ENCODE data around the gene ERVFRD-1.

- TF ChIP-seq, protein P1, sequence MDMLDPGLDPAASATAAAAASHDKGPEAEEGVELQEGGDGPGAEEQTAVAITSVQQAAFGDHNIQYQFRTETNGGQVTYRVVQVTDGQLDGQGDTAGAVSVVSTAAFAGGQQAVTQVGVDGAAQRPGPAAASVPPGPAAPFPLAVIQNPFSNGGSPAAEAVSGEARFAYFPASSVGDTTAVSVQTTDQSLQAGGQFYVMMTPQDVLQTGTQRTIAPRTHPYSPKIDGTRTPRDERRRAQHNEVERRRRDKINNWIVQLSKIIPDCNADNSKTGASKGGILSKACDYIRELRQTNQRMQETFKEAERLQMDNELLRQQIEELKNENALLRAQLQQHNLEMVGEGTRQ (CRISPR knock-in tag; IDR thresholded peaks at IDR 0.05), result no peak
- TF ChIP-seq, protein P2, sequence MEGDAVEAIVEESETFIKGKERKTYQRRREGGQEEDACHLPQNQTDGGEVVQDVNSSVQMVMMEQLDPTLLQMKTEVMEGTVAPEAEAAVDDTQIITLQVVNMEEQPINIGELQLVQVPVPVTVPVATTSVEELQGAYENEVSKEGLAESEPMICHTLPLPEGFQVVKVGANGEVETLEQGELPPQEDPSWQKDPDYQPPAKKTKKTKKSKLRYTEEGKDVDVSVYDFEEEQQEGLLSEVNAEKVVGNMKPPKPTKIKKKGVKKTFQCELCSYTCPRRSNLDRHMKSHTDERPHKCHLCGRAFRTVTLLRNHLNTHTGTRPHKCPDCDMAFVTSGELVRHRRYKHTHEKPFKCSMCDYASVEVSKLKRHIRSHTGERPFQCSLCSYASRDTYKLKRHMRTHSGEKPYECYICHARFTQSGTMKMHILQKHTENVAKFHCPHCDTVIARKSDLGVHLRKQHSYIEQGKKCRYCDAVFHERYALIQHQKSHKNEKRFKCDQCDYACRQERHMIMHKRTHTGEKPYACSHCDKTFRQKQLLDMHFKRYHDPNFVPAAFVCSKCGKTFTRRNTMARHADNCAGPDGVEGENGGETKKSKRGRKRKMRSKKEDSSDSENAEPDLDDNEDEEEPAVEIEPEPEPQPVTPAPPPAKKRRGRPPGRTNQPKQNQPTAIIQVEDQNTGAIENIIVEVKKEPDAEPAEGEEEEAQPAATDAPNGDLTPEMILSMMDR (IDR thresholded peaks at IDR 0.05), result no peak
- TF ChIP-seq CBFB (CRISPR knock-in tag; IDR thresholded peaks at IDR 0.05; ENCODE audit: low read depth) (no peak), ZBTB43 (CRISPR knock-in tag; IDR thresholded peaks at IDR 0.05) (no peak), SP1 (CRISPR knock-in tag; conservative IDR thresholded peaks at IDR 0.05) (no peak), ZSCAN18 (CRISPR knock-in tag; IDR thresholded peaks at IDR 0.05) (no peak), FOXJ3 (CRISPR knock-in tag; IDR thresholded peaks at IDR 0.05; ENCODE audit: borderline replicate concordance) (no peak)
- TF ChIP-seq, protein P3, sequence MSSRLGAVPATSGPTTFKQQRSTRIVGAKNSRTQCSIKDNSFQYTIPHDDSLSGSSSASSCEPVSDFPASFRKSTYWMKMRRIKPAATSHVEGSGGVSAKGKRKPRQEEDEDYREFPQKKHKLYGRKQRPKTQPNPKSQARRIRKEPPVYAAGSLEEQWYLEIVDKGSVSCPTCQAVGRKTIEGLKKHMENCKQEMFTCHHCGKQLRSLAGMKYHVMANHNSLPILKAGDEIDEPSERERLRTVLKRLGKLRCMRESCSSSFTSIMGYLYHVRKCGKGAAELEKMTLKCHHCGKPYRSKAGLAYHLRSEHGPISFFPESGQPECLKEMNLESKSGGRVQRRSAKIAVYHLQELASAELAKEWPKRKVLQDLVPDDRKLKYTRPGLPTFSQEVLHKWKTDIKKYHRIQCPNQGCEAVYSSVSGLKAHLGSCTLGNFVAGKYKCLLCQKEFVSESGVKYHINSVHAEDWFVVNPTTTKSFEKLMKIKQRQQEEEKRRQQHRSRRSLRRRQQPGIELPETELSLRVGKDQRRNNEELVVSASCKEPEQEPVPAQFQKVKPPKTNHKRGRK (CRISPR knock-in tag; IDR thresholded peaks at IDR 0.05; ENCODE audit: borderline replicate concordance), result no peak
Measured at GRCh38 chr6:11083491-11083890, 28.0 kb downstream of the ERVFRD-1 start.

Data from WTC11 (cell line).